ENCODE measurements around the gene TEK. TPM values are rescaled to one million over a fixed set of nuclear protein-coding genes. Genes with fewer than 3 reads are reported as not detected.

Gene TEK
- total RNA-seq, 4 donors from 2014 or later, result 0.72 to 7.4 (median 4.0) TPM

DNA sequence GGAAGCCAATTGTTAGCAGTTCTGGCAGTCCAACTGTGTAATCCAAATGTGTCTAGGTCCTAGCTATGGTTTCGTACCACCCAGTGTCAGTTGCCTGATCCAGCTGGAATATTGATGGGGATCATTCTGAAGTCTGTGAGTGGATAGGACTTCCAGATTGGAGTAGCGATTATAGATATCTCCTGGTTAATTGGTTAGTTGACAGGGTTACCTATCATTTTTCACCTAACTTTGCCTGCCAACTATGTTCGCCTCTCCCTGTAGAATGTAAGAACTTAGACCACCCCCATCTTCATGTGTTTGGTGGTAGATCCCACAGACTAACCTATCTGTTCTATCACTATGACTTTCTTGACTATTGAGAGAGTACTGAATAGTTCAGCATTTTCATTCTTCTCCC is 59.9 kb downstream of the TEK start:
- no peak for DNase-seq
- no peaks in the 10 kb centered on the region for H3K9me3 ChIP-seq
- 83 to 92% methylated on average over 3 of the region's 3 CpGs for WGBS, 2 donors
- H3K4me3 ChIP-seq, result no peak overlapping the region
- no peaks in the 10 kb centered on the region for H3K36me3 ChIP-seq
- no peaks in the 10 kb centered on the region for H3K4me1 ChIP-seq
- intact Hi-C loops (cut with DNase I), result no loop called here
- H3K27ac ChIP-seq, result no peak overlapping the region
- no peak for TF ChIP-seq POLR2A (IDR thresholded peaks at IDR 0.05)
- no peak for TF ChIP-seq CTCF (IDR thresholded peaks at IDR 0.05)
- H3K27me3 ChIP-seq, result no peaks in the 10 kb centered on the region

- Histone ChIP-seq H3K4me1 (peaks cover 0 to 11% (median 6%) of the 10 kb centered on the region in 3 donors), H3K4me3 (no peak overlapping the region), H3K9me3 (no peaks in the 10 kb centered on the region), H3K36me3 (no peaks in the 10 kb centered on the region), H3K27me3 (no peaks in the 10 kb centered on the region), H3K27ac (no peak overlapping the region)
- WGBS, 2 donors, result 71 to 74% methylated on average over 3 of the region's 3 CpGs
- no peak for DNase-seq
- intact Hi-C loops (cut with DNase I), result loop anchor here (10.0 kb wide), 1 partner anchor 58 kb away; no protein-coding TSS in a partner anchor
- TF ChIP-seq CTCF (IDR thresholded peaks at IDR 0.05) (no peak), POLR2A (IDR thresholded peaks at IDR 0.05) (no peak)
Measured at GRCh38 chr9:27176971-27177370, 67.9 kb downstream of the TEK start.

DNA sequence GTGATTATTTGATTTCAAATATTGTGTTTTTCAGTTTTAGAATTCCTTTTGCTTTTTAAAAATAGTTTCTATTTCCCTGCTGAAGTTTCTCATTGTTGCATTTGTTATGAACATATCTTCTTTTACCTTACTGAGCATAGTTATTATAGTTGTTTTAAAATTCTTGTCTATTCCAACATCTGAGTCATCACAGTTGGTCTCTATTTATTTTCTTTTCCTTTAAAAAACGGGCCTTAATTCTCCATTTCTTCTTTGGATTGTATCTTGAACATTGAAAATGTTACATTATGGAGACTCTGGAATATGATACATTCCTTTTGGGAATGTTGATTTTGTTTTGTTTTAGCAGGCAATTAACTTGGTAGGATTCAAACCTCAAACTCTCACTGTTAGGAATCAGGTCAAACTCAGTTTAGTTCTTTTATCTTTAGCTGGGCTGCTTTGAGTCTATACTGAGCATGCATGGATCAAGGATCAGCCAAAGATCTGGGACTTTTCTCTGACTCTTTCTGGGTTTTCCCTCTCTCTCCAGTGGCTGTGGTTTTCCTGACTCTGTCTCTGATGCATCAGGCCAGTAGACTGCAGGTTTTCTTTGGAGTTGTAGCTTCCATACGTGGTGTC is 70.3 kb downstream of the TEK start:
- Histone ChIP-seq H3K36me3 (no peaks in the 10 kb centered on the region), H3K27me3 (no peaks in the 10 kb centered on the region), H3K9me3 (no peaks in the 10 kb centered on the region), H3K4me1 (peaks cover 0 to 17% (median 11%) of the 10 kb centered on the region in 3 donors), H3K4me3 (no peak overlapping the region), H3K27ac (no peak overlapping the region)
- intact Hi-C loops (cut with DNase I), result loop anchor here (10.0 kb wide), 1 partner anchor 55 kb away; no protein-coding TSS in a partner anchor
- DNase-seq, result no peak
- TF ChIP-seq POLR2A (IDR thresholded peaks at IDR 0.05) (no peak), CTCF (IDR thresholded peaks at IDR 0.05) (no peak)
- 34 to 45% methylated on average over 2 of the region's 2 CpGs for WGBS, 2 donors

- TF ChIP-seq POLR2A (IDR thresholded peaks at IDR 0.05) (no peak), CTCF (IDR thresholded peaks at IDR 0.05) (no peak)
- H3K4me3 ChIP-seq, result no peak overlapping the region
- 21 to 31% methylated on average over 4 of the region's 4 CpGs for WGBS, 2 donors
- no peaks in the 10 kb centered on the region for H3K36me3 ChIP-seq
- no peaks in the 10 kb centered on the region for H3K27me3 ChIP-seq
- DNase-seq, result no peak
- no peaks in the 10 kb centered on the region for H3K9me3 ChIP-seq
- H3K27ac ChIP-seq, result no peak overlapping the region
- peaks cover 0 to 25% (median 11%) of the 10 kb centered on the region in 3 donors for H3K4me1 ChIP-seq
- intact Hi-C loops (cut with DNase I), result no loop called here
Measured at GRCh38 chr9:27181381-27181780, 72.4 kb downstream of the TEK start.

- Histone ChIP-seq H3K4me1 (peaks cover 0 to 25% (median 11%) of the 10 kb centered on the region in 3 donors), H3K27ac (no peak overlapping the region)
- WGBS, 2 donors, result 29 to 33% methylated on average over 3 of the region's 3 CpGs
Measured at GRCh38 chr9:27182421-27182820, 73.4 kb downstream of the TEK start.

More at GRCh38 chr9:27182421-27182820, 73.4 kb downstream of the TEK start:
- intact Hi-C loops (cut with DNase I), result no loop called here
- H3K27me3 ChIP-seq, result no peaks in the 10 kb centered on the region
- no peak overlapping the region for H3K4me3 ChIP-seq
- no peak for DNase-seq
- no peaks in the 10 kb centered on the region for H3K36me3 ChIP-seq
- H3K9me3 ChIP-seq, result no peaks in the 10 kb centered on the region
- TF ChIP-seq CTCF (IDR thresholded peaks at IDR 0.05) (no peak), POLR2A (IDR thresholded peaks at IDR 0.05) (no peak)

Data from esophagus squamous epithelium (tissue), 5 donors.